Bronchial epithelial cell (primary cell): Measurements from ENCODE around the gene MAGOH. TPM values are rescaled to one million over a fixed set of nuclear protein-coding genes. Genes with fewer than 3 reads are reported as not detected.

Experiments
- DNase-seq: peaks from one replicate; pipeline ENCODE4 v3.0.0-alpha.2; 2010; ENCODE audit warnings: low read depth
- FAIRE-seq: peaks from 2 replicates; lab custom pipeline; 2011; peaks lifted over from hg19 to GRCh38; lab: Jason Lieb, UNC
- H3K27me3 ChIP-seq: 2 replicates; pipeline ENCODE4 v1.5.1; 2011; ENCODE audit warnings: low read length; ENCODE audit not compliant: control insufficient read depth, insufficient read depth
- H3K36me3 ChIP-seq: 2 replicates; pipeline ENCODE4 v1.5.1; 2011; ENCODE audit warnings: low read length; ENCODE audit not compliant: control insufficient read depth, insufficient read depth
- H3K4me3 ChIP-seq: 2 replicates; pipeline ENCODE4 v1.5.1; 2011; ENCODE audit warnings: mild to moderate bottlenecking, low read depth, low read length, control low read depth
- CTCF ChIP-seq: IDR thresholded peaks from 2 replicates; pipeline ENCODE4 v1.5.1; 2011; ENCODE audit warnings: mild to moderate bottlenecking, moderate library complexity, low read length, control low read depth, inconsistent platforms; ENCODE audit not compliant: insufficient read depth, severe bottlenecking
- total RNA-seq: library from RNA; depleted of rRNA; stranded (reverse); fragments of >200 nt; gene quantifications from 2 replicates; pipeline ENCODE4 v1.2.1, GENCODE V29; 2014

The MAGOH gene
- total RNA-seq, 1 donor from 2014 or later: 33.7 TPM

GRCh38 chr1:53276902-53277281, 38.6 kb upstream of the MAGOH start:
- no peak for TF ChIP-seq CTCF
- Histone ChIP-seq H3K4me3 (no peak overlapping the region), H3K36me3 (peaks cover 9% of the 10 kb centered on the region), H3K27me3 (no peaks in the 10 kb centered on the region)
- DNase-seq: no peak
- FAIRE-seq: no peak

GRCh38 chr1:53276153-53276901, 38.0 kb upstream of the MAGOH start:
- FAIRE-seq: no peak
- Histone ChIP-seq H3K36me3 (peaks cover 9% of the 10 kb centered on the region), H3K4me3 (no peak overlapping the region), H3K27me3 (no peaks in the 10 kb centered on the region)
- no peak for TF ChIP-seq CTCF
- no peak for DNase-seq

- FAIRE-seq: peak; percentile 13
- no peak for DNase-seq
- peaks cover 10% of the 10 kb centered on the region for H3K36me3 ChIP-seq
- TF ChIP-seq CTCF: no peak
- no peak overlapping the region for H3K4me3 ChIP-seq
- H3K27me3 ChIP-seq: no peaks in the 10 kb centered on the region
Measured at GRCh38 chr1:53275566-53275965, 37.2 kb upstream of the MAGOH start.

GRCh38 chr1:53274541-53275185, 36.3 kb upstream of the MAGOH start:
- Histone ChIP-seq H3K27me3 (no peaks in the 10 kb centered on the region), H3K36me3 (peaks cover 11% of the 10 kb centered on the region), H3K4me3 (no peak overlapping the region)
- TF ChIP-seq CTCF: no peak
- DNase-seq: no peak
- FAIRE-seq: no peak

GRCh38 chr1:53274026-53274425, 35.7 kb upstream of the MAGOH start:
- H3K4me3 ChIP-seq: no peak overlapping the region
- TF ChIP-seq CTCF: no peak
- no peak for FAIRE-seq

More at GRCh38 chr1:53274026-53274425, 35.7 kb upstream of the MAGOH start:
- peaks cover 12% of the 10 kb centered on the region for H3K36me3 ChIP-seq
- H3K27me3 ChIP-seq: no peaks in the 10 kb centered on the region
- no peak for DNase-seq
